Hematopoietic multipotent progenitor cell treated with erythropoietin and hydrocortisone succinate and interleukin-3 and kit ligand, for 15 days (in vitro differentiated cells): ENCODE measurements around the gene IGSF3.
"Not testable (repeated sequence)": the region's sequence is repeated elsewhere in the genome, so short reads cannot be mapped to it uniquely, and the experiment has no call there.

Experiments
- DNase-seq: peaks from one replicate; pipeline ENCODE4 v3.0.0-alpha.2; 2015; ENCODE audit warnings: low spot score

The IGSF3 gene

GRCh38 chr1:116661633-116662032 is 5.9 kb downstream of the IGSF3 start:
- DNase-seq, result no peak

- DNase-seq, result not testable (repeated sequence)
Observed at GRCh38 chr1:116658645-116659044, 8.9 kb downstream of the IGSF3 start.

- DNase-seq, result not testable (repeated sequence)
Observed at GRCh38 chr1:116657836-116658235, 9.7 kb downstream of the IGSF3 start.

- no peak for DNase-seq
Observed at GRCh38 chr1:116654351-116654750, 13.2 kb downstream of the IGSF3 start.

- DNase-seq, result not testable (repeated sequence)
Observed at GRCh38 chr1:116652598-116652997, 14.9 kb downstream of the IGSF3 start.

GRCh38 chr1:116650781-116651180 is 16.8 kb downstream of the IGSF3 start:
- not testable (repeated sequence) for DNase-seq

- DNase-seq, result not testable (repeated sequence)
Observed at GRCh38 chr1:116649041-116649440, 18.5 kb downstream of the IGSF3 start.

GRCh38 chr1:116648325-116648724 is 19.2 kb downstream of the IGSF3 start:
- not testable (repeated sequence) for DNase-seq

- not testable (repeated sequence) for DNase-seq
Observed at GRCh38 chr1:116647186-116647585, 20.3 kb downstream of the IGSF3 start.

- not testable (repeated sequence) for DNase-seq
Observed at GRCh38 chr1:116646673-116647170, 20.8 kb downstream of the IGSF3 start.

- not testable (repeated sequence) for DNase-seq
Observed at GRCh38 chr1:116645802-116646672, 21.5 kb downstream of the IGSF3 start.

GRCh38 chr1:116644993-116645392 is 22.5 kb downstream of the IGSF3 start:
- DNase-seq, result not testable (repeated sequence)

GRCh38 chr1:116644096-116644495 is 23.4 kb downstream of the IGSF3 start:
- DNase-seq, result not testable (repeated sequence)

- not testable (repeated sequence) for DNase-seq
Observed at GRCh38 chr1:116643281-116643751, 24.2 kb downstream of the IGSF3 start.

GRCh38 chr1:116642311-116643280 is 24.9 kb downstream of the IGSF3 start:
- DNase-seq, result not testable (repeated sequence)

- DNase-seq, result not testable (repeated sequence)
Observed at GRCh38 chr1:116637583-116637982, 29.9 kb downstream of the IGSF3 start.

- not testable (repeated sequence) for DNase-seq
Observed at GRCh38 chr1:116636584-116636983, 30.9 kb downstream of the IGSF3 start.

GRCh38 chr1:116634386-116634785 is 33.1 kb downstream of the IGSF3 start:
- DNase-seq, result not testable (repeated sequence)

GRCh38 chr1:116631996-116632925 is 35.3 kb downstream of the IGSF3 start:
- DNase-seq, result not testable (repeated sequence)

- DNase-seq, result not testable (repeated sequence)
Observed at GRCh38 chr1:116631554-116631953, 36.0 kb downstream of the IGSF3 start.

- DNase-seq, result not testable (repeated sequence)
Observed at GRCh38 chr1:116630057-116630456, 37.5 kb downstream of the IGSF3 start.
